D341Med (cell line): ENCODE measurements around the gene PSORS1C1.

ENCODE experiments used
- DNase-seq: peaks from one replicate; pipeline ENCODE4 v3.0.0; 2012; ENCODE audit warnings: low spot score

Gene PSORS1C1

DNA sequence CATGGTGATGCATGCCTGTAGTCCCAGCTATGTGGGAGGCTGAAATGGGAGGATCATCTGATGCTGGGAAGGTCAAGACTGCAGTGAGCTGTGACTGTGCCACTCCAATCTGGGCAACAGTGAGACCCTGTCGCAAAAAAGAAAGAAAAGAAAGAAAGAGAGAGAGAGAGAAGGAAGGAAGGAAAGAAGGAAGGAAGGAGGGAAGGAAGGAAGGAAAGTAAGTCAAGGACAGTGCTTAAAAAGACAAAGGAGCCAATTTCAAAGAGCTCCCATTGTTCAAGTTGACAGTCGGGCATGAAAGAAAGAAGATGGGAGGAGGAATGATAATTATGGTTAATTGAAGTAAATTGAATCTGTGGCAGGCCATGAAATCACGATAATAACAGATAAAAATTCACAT, 18.4 kb upstream of the PSORS1C1 start:
- DNase-seq = no peak

DNA sequence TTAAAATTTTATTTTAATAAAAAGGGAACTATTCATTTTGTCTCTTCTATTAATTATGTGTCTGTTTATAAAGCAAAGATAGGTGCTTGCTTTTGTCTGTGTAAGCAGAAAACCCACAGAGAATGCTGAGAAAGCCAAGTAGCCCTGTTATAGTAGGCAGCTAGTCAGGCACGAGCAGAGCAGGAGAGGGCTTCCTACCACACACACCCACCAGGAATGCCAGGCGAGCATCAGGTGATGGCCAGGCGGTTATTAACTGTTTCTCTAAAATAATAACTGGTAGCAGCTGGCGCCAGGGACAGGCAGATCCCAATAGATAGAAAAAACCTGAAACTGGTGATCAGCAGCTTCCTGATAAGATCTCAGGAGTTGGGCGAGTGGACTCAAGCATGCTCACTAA, 17.9 kb upstream of the PSORS1C1 start:
- no peak for DNase-seq

DNA sequence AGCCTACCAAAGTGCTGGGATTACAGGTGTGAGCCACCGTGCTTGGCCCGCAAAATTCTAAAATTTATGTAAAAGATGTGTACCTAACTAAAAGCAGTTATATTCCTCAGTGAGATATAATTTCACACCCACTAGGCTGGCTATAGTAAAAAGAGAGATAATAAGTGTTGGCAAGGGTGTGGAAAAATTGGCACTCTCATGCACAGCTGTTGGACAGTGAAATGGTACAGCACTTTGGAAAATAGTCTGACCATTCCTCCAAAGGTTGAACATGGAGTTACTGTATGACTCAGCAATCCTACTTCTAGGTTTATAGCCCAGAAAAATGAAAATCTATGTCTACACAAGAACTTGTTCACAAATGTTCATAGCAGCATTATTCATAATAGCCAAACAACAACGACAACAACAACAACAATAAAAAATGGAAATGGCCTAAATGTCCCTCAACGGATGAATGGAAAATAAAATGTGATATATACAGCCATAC, 16.1 kb upstream of the PSORS1C1 start:
- no peak for DNase-seq

DNA sequence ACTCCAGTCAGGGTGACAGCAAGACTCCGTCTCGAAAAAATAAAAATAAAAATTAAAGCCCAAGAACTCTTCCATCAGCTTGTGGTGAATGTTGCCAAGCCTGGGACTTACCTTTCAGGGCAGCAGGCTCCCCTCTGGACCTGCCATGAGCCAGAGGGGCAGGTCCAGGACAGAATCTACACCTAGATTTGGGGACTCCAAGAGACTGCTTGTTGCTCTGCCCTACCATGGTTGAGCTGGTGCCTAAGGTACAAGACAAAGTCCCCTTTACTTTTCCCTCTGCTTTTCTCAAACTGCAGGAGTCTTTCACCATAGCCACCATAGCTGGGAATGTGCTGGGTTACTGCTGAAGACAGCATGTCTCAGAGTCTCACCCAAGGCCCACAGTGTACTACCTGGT, 11.5 kb upstream of the PSORS1C1 start:
- DNase-seq = no peak

DNA sequence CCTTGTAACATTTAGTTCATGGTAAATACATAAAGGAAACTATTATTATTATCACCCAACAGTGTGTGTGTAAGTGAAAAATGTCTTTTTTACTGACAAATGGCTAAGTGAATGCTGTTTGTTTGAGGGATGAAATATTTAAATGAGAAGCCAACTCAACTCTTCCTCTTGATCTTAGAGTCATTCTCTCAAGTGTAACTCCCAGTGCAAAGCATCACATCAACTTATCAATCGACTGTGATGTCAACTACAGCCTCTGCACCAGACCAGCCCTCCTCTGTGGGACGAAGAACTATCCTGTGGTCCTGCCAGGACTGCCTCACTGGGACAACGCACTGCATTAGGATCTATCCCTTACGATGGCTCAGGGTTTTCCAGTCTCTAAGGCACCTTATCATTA, 7.5 kb upstream of the PSORS1C1 start:
- DNase-seq = no peak

DNA sequence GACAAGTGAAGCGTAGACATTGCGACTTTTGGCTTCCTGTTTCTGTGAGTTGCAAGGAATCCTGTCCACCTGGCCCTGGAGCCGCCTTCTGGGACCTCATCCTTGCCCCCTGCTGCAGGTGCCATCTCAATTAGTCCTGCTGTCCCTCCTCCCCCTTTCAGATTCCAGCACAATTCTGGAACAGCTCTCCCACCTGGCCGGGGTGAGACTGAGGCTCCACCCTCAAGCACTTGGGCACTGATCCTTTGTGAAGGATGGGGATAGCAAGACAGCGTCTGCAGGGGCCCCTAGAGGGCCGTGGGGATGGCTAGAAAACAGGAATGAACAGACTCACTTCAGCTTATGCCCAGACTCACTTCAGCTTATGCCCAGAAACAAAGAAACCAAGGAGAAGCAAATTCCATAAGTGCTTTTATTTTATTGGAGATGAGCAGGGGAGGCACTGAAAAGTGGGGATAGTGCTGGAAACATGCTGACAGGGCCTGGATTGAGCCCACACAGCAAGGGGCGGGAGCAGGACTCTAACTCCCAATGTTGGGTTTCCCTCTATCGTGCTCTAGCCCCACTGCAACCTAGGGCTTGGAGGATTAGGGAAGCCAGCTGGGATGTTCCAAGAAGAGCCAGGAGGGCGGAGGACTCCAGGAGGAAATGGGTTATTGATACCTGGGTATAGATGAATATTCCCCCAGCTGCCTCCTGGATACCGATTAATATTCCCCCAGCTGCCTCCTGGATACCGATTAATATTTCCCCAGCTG, 3.6 kb upstream of the PSORS1C1 start:
- DNase-seq = no peak

DNA sequence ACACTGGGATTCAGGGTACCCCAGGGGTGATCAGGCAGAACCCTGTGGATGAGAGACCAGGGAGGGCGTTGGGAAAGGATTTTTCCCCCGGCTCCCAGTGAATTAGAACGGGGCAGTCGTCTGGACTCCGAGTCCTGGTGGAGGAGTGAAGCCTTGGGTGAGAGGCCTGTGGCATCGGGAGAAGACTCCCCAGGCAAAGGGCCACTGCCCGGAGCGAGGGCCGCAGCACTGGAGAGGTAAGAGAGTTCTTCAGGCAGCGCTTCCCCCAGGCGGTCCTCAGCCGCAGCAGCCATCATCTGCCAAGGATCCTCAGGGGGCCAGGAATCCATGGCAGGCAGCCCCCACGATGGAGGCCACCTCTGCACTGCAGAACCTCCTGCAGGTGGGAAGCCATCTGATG, 2.9 kb upstream of the PSORS1C1 start:
- DNase-seq = no peak

DNA sequence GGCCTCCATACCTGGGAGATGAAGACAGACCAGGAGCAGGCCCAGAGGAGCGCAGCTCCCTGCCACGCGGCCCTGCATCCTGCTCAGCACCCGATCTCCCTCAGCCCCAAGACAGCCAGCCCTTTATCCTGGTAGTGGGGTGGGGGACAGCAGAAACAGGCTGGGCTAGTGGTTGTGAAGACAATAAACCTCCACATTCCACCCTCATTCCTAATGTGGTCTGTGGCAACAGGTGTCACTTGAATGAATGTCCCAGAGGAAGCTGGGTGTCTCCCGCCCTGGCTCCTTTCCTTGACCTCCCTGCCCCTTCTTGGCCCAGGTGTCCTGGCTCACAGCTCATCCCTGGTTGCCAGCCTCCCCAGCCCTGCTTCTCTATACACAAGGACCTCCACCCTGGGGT, 2.1 kb upstream of the PSORS1C1 start, which contains the start of gene C6orf15:
Gene C6orf15, minus strand, starts transcription at position 98 of the 400 bp plus-strand sequence. Its CDS starts 20 bp downstream, at position 78.
- DNase-seq = no peak

DNA sequence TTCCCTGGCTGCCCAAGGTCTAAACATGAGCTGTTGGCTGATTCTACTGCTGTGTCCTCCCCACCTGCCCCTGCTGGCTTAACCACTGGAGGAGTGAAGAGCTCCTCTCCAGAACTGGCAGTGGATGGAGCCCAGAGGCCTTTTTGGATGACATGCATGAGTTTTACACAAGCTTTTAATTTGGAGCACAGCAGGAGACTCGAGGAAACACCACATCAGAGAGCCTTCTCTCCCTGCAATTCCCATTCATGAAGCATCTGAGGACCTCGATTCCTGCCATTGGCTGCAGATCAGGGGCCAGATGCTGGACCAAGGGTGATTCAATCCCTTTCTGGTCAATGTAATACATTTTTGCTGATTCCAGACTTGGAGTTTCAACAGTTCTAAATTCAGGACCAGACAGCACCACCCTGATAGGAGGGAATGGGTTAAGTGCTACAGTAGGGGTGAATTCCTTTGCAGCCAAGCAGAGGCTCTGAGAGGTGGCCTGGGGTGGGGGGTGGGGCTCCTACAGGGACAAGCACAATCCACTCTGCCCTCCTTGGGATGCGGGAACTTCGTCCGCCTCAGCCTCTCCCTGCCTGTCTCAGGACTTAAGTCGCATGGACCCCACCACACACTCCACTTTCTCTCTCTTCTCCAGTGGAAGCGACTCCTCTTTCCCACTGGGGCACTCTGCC, 599 bp upstream of the PSORS1C1 start:
- DNase-seq = no peak

DNA sequence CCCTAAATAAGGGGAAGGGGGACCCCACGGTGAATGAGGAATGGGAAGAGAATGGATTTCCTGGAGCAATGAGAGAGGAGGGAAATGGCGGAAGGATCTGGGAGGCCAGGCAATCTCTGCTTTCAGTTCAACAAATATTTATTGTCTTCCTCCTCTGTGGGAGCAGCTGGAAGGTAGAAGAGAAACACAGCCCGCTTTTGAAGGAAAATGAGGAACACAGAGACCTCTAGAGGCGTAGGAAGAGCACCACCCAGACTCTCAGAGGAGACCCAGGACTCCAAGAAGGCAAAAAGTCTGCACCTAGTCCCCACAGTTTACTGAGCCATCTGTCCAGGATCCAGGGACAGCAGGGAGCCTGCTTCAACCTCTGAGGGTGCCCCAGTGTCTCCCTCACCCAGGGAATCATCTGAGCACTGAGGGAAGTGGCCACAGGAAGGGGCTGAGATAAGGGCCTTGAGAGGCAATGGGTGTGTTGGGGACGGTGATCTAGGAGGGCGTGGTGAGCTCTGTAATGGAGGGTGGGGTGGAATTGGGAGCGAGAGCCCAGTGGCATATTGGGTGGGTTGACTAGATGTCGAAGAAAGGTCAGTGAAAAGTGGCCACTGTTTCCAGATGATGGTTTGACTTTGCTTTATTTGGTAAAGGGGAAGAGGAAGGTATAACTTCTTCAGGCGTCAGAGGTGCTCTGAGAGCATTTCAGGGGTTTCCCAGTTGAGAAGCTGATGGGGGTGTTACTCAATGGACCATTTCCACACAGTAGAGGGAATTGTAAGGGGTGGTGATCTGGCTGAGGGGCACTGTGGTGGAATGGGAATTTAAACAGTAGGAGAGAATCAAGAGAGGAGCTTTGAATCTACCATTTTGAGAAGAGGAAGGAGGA, 610 bp downstream of the PSORS1C1 start:
- no peak for DNase-seq

DNA sequence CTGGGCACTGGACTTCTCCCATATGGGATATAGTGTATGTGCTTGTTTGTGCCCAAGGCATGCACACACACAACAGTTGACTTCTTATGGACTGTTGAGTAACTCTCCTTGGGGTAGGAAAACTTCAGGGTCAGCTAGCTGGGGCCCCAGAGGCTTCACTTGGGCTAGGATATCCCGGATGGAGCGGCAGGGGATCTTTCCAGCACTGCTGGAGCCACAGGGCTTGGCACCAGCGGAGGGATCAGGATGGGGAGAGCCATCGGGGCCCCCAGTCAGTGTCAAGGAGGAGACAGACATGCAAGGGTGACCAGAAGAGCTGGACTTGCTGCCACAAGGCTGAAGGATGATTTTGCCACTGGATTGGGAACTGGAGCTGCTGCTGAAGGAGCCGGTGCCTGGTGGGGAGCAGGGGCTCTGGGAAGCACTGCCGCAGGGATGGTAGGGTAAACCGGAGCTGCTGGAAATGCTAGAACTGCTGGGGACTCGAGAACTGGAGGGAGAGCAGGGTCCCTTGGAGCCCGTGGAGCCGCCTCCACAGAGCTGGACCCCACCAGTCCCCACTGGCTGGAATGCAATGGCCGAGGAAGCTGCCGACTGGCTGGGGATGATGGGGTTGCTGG, 1.5 kb downstream of the PSORS1C1 start:
- DNase-seq = peak; percentile 18

DNA sequence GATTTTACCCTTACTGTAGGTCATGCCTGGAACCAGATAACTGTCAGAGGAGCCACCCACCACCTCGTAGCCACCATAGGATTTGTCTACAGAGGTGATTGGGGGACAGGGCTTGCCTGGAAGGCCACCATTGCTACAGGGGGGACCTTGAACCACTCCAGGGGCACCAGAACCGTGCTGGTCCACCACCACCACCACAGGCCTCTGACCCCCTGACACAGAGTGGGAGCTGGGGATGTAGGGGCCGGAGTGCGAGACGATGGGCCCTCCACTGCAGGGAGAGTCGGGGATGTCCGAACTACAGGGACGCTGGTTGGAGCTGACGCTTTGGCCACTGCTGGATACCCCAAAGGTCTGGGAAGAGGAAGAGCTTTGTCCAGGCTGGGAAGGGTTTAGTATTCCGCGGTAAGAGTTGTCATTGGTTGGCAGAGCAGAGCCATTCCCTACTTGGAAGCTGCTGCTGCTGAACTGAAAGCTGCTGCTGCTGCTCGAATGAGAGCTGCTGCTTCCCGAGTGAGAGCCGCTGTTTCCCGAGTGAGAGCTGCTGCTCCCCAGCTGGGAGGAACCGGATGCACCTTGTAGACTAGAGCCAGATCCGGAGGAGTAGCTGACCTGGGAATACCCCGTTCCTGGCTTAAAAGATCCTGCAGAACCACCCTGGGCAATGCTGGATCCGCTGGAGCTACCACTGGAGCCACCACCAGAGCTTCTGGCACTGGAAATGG, 2.2 kb downstream of the PSORS1C1 start:
- DNase-seq = peak; percentile 19

DNA sequence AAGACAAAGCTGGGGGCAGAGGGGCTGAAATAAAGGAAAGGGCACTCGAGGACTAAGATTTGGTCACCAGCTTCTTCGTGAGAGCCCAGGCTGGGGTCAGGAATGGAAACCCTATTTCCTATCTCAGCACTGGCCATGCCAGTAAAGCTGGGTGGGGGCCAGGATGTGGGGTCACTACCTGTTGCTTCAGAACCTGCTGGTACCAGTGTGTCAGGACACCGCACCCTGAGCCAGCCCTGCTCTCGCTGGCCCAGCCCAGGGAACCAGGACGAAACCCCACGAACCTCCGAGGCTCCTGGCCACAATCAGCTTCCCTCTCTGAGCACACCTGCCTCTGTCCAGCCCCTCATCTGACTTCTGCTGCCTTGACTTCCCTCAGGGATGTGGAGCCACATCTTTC, 3.6 kb downstream of the PSORS1C1 start:
- DNase-seq = no peak

DNA sequence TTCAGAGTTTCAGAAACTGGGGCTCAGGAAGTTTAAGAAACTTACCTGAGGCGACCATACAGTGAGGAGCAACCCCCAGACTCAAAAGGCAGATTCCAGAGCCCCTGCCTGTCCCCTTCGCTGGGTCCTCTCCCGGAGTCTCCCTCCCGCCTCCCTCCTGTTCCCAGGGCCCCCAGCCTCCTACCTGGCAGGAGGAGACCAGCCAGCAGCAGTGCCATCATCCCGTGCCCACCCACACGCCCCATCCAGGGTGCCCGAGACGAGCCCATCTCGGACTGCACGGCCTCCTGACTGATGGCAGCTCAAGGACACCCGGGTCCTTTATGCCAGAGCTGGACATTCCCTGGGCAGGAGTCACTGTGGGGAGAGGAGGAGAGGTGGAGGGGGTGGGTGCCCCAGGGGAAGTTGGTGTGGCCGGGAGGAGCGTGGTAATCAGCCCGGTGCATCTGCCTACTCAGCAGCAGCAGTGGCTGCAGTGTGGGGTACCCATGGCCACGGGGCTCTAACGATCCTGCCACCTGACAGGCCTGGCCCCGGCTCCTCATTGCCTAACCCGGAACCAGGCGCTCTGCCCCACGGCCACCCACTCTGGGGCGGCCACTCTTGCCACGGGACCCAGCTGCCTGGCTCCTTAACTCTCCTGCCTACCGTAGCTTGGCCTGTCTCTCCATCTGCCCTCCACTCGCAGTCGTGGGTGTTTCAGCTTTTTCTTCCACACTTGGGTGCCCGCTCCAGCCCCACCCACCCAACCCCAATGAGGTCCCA, 5.7 kb downstream of the PSORS1C1 start, which contains the start of gene CDSN:
Gene CDSN, minus strand, starts transcription at position 296 of the 765 bp plus-strand sequence. Its CDS starts 27 bp downstream, at position 269.
- no peak for DNase-seq

DNA sequence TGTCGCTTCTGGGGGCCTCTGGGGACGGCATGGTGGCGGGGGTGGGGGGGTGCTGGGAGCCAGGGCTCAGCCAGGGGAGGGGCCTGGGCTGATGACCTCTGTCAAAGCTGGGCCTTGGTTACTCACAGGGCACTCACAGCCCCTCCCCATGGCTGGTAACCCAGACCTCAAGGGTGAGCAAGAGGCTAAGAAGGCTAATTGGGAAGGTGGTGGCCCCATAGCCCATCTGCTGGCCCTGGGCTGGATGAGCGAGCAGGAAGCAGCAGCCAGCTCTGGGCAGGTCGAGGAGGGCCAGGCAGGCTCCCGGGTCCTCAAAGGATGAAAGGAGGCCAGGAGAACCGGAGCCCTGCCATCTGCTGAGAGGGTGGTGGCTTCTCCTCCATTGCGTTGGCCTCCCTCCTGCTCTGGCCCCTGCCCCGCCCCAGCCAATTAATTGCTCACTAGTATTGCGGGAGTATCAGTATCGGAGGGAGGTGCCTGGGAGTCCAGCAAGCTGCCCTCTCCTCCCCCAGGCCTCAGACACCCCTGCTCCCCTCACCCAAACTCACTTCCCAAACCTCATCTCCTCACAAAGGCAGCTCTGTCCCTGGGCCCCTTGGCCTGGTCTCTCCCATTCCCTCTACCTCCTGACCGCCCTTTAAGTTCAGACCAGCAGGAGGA, 6.7 kb downstream of the PSORS1C1 start:
- DNase-seq = no peak

DNA sequence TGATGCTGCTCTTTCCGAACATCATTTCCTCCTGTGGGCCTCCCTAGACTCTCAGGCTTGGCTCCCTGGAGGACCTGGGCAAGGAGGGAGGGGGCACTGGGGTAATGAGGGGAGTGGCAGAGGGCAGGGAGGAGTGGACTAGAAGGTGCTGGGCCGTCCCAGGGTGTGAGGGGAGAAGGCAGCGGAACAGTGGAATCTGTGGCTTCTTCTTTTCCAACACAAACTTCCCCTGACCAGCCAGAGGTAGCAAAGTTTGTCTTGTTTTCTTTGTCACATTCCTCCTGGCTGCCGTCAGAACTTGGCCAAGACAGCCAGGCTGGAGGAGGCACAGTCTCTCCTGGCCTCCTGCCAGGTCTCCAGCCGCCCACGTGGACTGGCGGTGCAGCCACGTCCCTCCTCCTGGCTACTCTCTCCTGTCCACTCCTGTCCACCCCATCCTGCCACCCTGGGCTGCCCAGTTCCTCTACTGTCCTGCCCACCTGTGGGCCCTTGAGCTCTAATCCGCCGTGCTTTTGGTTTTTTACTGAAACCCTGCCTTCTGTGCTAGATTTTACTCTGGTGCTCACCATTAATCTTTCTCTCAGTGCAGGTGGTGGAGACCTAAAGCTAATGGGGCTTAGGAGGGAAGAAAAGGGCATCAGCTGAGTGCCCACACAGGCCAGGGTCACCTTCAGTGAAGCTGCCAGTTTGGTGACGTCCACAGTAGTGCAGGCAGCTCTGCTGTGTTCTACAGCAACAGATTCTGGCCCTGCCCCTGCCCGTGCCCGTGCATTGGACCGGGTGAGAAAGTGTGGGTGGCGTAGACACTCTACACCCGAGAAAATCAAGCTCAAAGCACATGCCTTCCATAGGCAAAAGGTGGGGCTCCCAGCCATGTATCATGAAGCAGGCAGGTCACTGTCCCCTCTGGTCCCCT, 8.4 kb downstream of the PSORS1C1 start:
- no peak for DNase-seq

DNA sequence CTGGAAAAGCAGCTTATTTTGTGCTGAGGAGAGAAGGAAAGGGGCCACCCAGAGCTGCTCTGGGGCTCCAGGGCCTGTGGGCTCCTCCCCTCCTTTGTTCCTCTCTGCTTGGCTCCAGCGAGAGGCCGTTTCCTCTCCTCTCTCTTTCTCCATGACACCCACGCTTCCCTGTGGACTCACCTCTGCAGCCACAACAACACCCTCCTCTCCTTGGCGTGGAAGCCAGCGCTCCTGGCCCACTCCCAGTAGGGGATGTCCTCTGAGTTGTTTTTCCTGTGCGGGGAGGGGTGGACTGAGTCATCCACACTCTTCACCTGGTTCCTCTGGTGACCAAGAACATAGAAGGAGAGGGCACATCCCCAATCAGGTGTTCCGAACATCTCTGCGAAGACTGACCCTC, 10.6 kb downstream of the PSORS1C1 start:
- no peak for DNase-seq

DNA sequence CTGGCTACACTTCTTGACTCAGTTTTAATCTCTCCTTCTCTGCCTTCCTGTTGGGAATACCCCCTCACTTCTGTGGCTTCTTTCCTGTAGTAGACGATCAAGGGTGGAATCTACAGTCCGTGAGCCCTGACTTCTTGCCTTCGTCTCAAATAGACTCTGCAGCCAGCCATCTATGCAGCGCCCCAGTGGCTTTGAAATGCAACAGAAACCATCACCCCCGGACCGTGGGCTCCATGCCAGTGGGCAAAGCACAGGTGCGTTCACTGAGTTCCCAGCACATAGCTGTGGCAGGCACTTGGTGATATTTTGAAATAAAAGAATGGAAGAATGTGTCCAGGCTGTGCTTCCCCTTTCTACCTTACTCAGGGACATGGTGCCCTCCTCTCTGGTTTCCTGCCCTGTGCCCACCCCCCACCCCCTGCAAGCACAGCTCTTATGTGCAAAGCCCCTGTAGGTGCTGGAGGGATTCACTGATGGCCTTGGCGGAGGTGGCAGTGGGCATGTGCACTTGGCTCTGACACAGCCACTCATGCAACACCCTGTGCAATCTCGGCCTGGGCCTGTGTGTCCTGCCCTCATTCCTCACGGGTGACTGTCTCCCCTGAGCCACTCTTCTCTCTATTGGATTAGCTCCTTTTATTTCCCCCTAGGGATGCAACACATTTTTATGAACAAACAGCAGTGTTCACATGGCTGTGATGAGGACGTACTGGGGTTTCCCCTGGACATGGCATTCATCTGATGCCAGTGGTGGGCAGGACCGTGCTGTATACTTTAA, 11.2 kb downstream of the PSORS1C1 start:
- DNase-seq = no peak
